COLO668 (cell line): ENCODE measurements around the gene OR8B12.

Experiments
- DNase-seq: peaks from one replicate; lab custom pipeline; 2025; ENCODE audit not compliant: unreplicated experiment; lab: John Stamatoyannopoulos, UW

The OR8B12 gene, protein sequence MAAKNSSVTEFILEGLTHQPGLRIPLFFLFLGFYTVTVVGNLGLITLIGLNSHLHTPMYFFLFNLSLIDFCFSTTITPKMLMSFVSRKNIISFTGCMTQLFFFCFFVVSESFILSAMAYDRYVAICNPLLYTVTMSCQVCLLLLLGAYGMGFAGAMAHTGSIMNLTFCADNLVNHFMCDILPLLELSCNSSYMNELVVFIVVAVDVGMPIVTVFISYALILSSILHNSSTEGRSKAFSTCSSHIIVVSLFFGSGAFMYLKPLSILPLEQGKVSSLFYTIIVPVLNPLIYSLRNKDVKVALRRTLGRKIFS

DNA sequence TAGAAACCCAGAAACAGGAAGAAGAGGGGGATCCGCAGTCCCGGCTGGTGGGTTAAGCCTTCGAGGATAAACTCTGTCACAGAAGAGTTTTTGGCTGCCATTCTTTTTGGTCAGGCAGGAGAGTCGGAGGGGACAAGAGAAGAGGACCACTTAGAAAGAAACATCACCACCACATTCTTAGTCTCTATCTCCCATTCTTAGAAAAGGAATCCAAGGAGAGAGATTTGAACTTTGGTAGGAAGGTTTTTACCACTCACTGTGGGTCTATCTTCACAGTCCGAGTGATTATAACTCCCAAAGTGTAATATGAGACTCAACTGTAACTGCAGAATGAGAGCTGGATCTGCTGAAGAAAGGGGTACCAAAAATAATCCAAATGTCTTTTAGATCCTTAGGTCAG, at the start of gene OR8B12:
Gene OR8B12, minus strand, starts transcription at position 101 of the 400 bp plus-strand sequence. Its CDS starts 0 bp downstream, at position 101.
- DNase-seq, result no peak

DNA sequence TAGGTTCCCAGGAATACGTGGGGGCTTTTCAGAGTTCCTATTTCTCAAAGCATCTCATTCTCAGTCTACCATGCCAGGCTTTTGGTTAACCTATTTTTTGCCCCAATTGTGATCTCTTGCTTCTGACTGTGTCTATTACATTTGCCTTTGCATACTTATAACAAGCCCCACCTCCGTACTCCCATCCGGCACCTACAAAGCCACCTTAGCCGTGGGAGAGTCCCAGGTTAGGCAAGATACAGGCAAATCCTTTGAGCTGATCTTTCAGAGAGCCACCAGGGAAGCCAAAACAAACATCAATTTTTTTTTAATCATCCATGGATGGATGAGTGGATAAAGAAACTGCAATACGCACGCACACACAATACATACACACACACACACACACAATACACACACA, 49.2 kb upstream of the OR8B12 start:
- no peak for DNase-seq

DNA sequence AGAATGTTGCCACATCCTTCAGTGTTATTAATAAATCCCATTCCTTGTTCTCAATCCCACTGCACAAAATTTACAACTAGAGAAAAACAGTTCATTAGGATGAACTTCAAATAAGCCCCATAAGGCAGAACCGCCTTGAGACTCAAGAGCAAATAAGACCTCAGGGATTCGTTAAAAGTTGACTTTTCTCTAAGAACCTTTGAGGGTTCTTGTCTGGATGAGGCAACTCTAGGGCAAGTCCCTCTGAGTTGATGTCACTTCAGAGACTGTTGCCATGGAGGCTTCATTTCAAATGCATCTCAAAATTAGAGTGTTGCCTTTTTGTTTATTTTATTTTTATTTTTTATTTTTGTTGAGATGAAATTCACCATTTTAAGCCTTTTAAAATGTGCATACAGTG, 48.0 kb upstream of the OR8B12 start:
- DNase-seq, result no peak

DNA sequence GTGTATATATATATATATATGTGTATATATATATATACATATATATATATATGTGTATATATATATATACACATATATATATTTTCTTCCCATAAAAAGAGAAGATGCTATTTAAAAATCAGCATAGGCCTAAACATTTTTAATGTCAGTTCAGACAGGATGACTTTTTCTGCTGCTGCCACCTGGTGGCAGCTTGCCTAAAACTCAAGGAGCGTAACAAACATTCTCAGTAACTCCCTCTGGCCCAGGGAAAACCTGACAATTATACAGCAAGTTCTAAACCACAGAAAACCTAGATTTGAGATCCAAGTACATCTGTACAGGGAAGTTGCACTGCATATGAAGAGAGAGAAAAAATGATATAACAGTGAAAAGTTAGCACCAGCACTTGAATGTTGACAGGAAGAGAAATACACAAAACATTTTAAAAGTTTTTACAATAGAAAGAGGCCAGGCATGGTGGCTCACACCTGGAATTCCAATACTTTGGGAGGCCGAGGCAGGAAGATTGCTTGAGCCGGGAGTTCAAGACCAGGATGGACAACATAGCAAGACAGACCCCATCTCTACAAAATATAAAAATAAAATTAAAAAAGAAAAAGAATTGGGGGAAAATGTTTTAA, 42.9 kb upstream of the OR8B12 start:
- DNase-seq, result peak; percentile 52

DNA sequence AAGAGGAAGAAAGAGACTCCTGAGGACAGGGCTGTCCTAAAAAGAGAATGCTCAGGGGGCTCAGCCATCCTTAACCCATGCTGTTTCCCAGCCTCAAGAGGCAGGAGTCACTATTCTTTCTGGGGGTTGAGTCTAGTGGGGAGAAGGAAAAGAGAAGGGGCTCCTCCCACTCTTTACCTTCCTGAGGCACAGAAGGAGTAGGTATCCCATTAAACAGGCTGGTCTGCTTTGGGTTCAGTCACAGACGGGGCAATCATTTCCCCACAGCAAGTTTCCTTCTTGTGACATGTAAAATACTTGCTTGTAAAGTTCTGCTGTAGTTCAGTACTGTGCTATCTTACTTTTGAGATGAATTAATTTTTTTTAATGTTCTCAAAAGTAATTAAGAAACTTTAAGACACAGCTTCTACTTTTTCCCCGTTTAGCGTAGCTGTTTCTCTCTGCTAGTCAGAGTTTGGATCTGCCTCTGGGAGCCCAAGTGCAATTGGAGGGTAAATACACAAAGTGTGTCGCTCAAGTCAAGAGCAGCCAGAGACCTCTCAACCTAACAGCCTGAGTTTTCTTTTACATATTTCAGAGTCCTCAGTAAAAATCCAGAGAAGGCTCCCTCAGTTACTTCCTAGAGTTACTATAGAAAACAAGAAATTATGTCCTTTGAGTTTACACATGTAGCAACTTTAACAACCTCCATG, 41.4 kb upstream of the OR8B12 start:
- DNase-seq, result no peak

DNA sequence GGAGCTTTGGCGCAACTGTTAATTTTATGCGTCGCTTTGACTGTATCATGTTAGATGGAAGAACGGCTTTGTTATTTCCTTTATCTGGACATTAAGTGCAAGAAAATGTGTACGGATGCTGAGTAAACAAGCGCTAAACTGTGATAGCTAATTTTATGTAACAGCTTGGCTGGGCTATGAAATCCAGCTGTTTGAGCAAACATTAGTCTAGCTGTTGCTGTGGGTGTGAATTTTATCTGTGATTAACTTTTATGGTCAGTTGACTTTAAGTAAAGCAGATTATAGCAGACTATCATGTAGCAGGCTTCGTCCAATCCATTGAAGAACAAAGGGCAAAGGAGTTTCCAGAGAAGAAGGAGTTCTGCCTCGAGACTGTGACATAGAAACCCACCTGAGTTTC, 40.3 kb upstream of the OR8B12 start:
- no peak for DNase-seq

DNA sequence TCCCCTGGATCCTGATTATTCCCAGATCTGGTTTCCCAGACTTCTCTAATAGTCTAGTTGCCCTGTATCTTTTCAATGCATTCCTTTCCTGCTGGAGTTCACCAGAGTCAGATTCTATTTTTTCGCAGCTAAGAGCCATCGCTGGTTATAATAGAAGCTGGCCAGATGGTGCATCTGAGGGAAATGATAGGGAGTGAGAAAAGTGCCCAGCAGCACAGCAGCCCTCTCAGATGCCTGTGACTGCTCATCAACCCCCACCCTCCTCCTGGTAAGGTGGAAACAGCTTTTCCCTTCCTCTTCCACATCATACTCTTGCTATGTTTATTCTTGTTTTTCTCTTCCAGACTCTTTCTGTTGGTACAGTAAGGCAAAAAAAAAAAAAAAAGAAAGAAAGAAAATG, 39.1 kb upstream of the OR8B12 start:
- DNase-seq, result no peak

DNA sequence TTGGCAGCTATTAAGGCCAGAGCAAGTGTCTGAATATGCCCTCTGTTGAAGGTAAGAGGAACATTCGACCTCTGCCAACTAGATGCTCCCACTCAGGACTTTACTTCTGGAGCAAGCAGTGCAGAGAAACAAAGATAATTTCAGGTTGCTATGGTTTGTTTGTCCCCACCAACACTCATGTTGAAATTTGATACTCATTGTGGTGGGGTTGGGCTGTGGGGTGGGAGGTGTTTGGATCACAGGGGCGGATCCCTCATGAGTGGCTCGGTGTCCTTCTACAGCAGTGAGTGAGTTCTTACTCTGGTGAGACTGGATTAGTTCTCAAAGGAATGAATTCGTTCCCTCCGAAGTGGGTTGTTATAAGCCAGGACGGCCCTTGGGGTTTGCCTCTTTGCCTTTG, 38.4 kb upstream of the OR8B12 start:
- no peak for DNase-seq

DNA sequence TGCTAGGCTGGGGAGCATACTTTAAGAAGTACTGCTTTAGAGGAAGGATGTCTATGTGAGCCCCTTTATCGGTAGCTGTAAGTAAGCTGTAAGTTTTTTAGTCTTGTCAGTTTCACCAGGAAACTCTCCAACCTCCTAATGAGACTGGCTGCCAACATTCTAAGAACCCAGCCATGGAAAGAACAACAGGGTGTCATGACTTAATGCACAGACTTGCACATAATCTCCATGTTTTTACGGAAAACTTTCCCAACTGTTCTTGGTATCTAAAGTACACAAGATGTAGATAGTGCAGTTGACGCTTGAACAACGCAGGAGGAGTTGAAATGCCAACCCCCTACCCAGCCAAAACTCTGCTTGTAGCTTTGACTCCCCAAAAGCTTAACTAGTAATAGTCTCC, 35.3 kb upstream of the OR8B12 start:
- DNase-seq, result no peak

DNA sequence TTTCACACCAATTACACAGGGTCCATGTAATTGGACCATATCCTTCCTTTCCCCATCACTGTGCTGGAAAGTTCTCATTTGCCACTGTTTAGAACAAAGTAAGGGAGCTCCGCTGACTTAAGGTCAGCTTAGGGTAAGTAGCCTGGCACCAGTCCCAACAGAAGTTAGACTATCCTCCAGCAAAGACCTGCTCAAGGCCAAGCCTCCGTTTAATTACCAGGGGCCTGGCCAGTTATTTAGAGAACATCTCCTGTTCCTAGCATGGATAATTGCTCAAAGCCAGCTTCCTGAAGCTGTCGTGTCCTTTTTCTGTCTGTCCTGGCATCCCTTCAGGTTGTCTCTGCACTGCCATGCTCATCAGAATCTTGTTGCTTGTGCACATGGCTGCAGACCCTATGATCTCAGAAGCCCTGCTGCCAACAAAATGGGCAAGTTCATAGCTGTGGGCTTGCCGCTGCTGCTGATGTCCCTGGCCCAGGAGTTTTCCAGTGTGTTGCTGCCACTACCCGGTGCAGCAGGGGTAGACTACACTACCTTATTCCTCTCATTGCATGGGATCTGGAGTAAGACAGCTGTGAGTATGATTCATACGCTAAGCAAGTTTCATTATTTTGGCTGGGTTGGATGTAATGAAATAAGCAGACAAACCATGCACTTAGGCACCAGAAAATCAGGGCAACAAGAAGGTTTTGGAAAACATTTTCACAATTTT, 34.4 kb upstream of the OR8B12 start:
- DNase-seq, result no peak

DNA sequence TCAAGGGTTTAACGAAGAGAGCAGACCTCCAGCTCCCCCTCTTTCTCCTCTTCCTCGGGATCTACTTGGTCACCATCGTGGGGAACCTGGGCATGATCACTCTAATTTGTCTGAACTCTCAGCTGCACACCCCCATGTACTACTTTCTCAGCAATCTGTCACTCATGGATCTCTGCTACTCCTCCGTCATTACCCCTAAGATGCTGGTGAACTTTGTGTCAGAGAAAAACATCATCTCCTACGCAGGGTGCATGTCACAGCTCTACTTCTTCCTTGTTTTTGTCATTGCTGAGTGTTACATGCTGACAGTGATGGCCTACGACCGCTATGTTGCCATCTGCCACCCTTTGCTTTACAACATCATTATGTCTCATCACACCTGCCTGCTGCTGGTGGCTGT, 26.7 kb upstream of the OR8B12 start:
- DNase-seq, result no peak

DNA sequence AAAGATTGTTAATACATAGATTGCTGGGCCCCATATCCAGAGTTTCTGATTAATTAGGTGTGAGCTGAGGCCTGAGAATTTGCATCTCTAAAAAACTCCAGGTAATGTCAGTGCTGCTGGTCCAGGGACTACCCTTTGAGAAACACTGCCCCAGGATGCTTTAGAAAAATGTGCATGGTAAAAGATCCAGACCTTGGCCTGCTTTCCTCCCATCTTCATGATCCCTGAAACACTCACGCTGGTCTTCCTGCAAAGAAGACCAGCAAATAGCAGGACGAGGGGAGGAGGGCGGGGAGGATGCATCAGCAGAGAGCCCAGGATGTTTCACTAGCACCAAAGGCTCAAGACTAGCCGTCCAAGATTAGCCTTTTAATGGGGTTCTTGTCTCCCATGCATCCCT, 26.2 kb upstream of the OR8B12 start, which contains the start of gene OR8A1:
Gene OR8A1, plus strand, starts transcription at position 301 of the 400 bp plus-strand sequence. CDS start 123 bp downstream, outside the sequence.
- DNase-seq, result no peak

DNA sequence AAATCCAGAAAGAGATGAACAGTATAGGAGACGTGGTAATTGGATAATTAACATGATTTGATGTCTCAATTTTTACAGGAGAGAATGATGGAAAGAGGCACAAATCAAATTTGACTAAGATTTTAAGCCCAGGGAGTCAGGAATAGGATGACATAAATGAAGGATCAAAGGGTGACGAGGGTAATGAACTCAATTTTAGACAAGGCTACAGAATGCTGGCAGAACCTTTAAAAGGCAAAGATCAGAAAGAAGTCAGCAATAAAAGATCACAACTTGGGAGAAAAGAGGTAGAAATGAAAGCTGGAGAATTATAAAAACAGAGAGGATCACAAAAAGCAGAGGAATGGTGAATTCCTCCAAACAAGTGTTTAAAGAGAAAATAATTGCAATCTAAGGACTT, 13.4 kb upstream of the OR8B12 start:
- DNase-seq, result no peak

DNA sequence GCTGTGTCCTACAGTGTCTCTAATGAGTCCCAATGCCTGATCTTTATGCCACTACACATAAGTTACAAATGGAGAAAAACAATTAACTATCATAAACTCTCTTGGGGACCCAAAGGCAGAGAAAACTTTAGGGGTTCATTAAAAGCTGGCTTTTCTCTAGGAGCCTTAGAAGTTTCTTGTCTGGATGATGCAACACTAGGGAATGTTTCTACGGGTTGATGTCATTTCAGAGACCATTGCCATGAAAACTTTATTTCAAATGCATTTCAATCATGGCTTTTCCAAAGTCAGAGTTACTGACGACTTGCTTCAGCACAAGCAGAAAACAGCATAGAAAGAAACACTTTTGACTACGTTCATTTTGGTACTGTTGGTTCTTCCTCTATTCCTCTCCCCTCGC, 8.5 kb upstream of the OR8B12 start:
- DNase-seq, result no peak

DNA sequence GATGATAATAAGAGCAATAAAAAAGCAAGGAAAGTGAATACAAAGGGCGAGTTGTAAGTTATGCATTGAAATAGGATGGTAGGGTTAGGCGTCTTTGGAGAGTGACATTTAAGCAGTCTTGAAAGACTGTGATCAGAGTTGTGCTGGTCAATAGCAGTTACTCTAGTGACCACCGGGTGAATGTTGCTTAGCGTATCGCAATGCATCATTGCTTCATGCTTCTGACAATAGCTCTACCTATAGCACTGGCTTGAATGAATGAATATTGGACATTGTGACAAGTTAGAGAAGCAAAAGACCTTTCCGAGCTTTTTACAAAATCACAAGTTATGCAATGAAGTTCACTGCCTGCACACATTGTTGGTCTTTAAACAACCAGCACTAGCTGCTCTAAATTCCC, 7.7 kb upstream of the OR8B12 start:
- no peak for DNase-seq

DNA sequence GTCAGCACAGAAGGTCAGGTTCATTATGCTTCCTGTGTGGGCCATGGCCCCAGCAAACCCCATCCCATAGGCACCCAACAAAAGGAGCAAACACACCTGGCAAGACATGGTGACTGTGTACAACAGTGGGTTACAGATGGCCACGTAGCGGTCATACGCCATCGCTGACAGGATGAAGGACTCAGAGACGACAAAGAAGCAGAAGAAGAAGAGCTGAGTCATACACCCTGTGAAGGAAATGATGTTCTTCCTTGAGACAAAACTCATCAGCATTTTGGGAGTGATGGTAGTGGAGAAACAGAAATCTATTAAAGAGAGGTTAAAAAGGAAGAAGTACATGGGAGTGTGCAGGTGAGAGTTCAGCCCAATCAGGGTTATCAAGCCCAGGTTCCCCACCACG, 309 bp downstream of the OR8B12 start:
- DNase-seq, result no peak

DNA sequence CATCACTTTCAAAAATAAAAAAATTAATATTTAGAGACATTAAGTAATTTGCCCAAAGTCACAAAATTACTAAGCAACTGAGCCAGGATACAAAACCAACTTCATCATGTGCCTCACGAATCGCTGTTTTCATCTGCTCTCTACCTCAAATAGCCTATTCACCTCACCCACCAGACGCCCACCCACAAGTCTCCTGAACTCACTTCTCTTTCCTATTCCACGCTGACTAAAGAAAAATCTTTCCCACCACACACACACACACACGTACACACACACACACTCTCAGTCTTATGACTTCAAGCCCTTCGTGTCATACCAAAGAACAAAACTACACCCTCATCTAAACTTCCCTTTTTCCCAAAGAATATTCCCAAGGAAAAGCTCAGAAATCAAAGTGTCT, 2.2 kb downstream of the OR8B12 start:
- no peak for DNase-seq

DNA sequence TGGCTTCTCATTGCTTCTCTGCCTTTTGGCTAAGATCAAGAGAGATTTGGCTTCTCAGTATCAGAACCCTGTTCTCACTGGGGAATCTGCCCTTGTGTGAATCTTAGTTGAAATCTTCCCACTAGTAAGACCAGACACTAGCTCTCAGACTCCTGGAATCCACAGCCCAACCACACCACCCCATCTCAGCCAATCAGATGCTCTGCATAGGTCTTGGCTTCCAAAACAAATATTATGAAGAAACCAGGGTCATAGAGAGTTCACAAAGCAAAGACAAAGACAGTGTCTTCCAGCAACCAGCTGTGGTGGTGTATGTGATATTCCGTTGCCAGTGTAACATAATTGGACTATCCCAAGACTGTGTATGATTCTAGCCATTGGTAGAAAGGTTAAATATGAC, 5.4 kb downstream of the OR8B12 start:
- DNase-seq, result no peak

DNA sequence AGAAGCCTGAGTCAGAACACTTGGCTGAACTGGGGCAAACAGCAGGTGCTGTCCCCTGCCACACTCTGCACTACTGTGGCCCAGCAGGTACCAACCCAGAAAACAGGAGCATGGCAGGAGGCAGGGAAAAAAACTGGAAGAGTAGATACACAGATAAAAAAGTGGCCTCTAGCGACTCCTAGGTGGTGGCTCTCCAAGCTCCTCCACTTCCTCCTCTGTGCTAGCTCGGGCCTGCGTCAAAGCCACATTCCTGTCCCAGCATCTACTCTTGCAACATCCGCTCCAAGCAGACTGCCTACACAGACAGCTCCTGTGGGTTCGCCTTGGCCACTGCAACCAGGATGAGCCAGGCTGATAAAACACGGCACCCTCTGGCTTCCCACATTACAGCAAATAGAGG, 6.9 kb downstream of the OR8B12 start:
- no peak for DNase-seq

DNA sequence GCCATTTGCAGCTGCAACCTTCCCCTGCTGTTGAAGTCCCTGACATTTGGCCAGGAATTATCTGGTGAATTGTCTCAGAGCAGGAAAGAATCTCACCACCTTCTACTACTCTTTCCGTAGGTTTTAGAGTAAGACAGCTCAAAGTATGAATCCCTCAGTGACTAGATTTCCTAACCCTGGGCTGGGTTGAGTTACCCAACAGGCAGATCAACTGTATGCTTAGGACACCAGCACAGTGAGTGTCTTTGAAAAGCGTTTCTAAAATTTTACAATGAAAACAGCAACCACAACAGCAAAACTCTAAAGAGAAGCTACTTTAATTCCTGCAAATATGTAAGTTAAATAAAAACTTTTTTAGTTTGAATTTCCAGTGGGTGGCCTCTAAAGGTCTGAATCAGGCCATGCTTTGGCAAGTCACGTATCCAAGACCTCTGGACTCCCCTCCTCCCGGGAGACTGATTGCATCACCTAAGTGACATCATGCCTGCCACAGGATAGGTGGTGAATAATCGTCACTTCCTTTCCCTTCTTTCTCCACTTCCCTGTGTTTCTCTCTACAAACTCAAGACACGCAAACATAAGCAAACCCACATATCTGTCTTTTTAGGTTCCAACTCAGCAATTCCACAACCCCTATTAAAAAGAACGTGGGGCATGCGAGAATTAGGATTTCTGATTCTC, 7.8 kb downstream of the OR8B12 start:
- no peak for DNase-seq

DNA sequence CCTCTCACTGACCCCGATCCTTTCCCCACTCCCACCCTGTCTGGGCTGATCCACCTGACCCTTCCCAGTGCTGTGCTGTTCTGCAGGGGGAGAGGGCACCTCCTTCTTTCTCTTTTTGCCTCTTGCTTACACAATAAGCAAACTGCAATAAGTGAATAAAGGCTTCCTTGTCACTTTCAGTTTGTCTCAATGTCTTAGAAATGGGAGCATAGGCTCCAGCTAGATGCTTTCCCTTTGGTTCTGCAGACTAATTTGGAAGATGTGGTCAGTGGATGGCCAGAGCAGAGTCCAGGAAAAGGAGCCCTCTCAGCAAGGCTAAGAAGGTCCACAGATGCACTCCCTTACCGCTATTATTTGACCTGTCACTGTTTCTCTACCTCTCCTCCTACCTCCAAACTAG, 9.4 kb downstream of the OR8B12 start:
- DNase-seq, result no peak
